GM18519 (cell line): ENCODE measurements around the gene SLC22A12.

Source experiments
- ATAC-seq: cut with Tn5 transposase; IDR thresholded peaks from one replicate; pipeline ENCODE4 v1.9.1; 2021; ENCODE audit warnings: mild to moderate bottlenecking, moderate library complexity; ENCODE audit not compliant: unreplicated experiment, low FRiP score

SLC22A12 gene

DNA sequence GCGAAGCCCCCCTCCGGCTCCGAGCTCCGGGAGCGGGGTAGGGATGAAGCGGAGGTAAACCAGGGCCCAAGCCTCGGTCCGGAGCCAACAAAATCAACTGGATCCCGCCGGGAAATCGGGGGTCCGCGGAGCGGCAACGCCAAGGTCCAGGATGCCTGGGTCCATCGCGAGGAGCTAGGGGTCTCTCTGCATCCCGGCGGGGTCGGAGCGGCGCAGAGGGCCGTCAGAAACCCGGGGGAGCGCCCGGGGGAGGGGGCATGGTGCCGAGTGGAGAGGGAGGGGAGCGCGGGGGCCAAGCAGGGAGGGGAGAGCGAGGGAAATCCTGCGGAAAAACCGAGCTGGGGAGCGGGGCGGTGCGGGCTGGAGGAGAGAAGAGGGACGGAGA, 51.8 kb downstream of the SLC22A12 start:
- ATAC-seq = no peak

DNA sequence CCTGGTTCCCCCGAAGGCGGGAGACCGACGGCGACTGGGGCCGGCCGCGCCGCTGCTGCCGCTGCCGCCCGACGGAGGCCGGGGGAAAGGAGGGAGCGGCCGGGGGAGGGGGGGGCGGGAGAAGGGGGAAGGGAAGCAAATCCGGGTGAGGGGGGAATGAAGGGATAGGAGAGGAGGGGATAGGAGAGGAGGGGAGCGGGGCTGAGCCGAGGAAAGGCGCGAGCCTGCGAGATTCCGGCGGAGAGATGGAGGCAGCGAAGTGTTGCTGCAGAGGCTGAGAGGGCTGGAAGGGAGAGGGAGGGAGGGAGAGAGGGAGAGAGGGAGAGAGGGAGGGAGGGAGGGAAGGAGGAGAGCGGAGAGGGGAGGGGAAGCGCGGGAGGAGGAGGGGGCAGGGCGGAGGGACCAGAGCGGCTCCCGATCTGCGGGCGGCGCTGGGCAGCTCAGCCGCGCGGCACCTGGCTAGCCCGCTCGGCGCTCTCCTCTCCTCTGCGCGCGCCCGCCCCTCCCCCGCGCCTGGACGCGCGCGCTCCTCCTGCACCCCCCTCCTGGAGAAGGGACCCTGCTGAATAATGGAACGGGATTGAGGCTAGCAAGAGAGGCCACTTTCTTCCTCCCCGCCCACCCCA, 52.3 kb downstream of the SLC22A12 start:
- no peak for ATAC-seq

DNA sequence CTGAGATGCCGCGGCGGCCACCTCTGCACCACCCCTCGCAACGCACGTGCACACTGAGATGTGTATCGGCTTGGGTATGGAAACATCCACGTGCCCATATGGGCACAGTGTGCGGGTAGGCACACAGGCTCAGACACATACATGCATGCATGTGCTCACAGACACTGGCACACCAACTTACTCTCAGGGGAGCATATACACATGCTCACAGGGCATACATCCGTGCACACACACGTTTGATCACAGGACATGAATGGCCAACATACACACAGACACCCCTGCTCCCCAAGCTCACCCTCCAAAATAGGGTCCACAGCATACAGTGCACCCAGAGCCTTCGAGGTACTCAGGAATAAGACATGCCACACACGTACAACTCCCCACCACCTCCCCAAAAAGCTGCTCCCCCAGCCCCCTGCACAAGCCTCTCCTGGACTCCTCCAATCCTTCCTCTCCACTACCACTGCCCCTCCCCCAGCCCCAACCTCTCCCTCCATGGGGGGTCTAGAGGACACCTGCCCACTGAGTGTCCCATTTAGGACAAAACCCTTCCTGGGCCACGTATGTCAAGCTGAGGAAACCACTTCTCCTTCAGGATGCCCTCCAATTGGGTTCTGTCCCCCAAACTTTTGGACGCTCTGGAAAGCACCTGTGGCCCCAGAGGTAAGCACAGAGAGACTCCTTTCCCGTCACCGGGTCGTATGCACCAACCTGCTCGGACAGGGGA, 53.1 kb downstream of the SLC22A12 start:
- ATAC-seq = no peak

DNA sequence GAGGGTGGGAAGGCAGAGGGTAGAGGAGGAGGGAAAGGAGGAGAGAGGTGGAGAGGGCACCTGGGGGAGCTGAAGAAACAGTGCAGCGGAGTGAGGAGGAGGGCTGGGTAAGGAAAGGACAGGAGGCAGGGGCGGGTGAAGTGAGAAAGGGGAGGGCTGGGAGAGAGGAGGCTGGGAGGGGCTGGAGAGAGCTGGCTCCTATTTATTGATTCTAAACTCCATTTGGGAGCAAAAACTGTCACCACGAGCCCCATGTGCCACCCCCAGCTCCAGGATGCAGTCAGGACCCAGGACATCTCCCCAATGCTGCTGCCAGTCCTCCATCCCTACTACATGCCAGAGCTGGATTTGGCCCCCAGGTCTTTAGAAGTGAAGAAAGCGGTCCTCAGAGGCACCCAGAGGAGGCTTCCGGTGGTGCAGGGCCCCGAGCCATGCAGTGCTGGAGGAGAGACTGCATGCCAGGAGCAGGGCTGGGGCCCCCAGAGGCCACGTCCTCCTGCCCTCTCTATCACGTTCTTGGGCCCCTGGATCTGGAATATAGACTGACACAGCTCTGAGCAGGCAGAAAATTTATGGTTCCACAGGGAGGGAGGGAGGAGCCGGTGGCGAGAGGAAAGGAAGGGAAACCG, 53.7 kb downstream of the SLC22A12 start:
- ATAC-seq = no peak

DNA sequence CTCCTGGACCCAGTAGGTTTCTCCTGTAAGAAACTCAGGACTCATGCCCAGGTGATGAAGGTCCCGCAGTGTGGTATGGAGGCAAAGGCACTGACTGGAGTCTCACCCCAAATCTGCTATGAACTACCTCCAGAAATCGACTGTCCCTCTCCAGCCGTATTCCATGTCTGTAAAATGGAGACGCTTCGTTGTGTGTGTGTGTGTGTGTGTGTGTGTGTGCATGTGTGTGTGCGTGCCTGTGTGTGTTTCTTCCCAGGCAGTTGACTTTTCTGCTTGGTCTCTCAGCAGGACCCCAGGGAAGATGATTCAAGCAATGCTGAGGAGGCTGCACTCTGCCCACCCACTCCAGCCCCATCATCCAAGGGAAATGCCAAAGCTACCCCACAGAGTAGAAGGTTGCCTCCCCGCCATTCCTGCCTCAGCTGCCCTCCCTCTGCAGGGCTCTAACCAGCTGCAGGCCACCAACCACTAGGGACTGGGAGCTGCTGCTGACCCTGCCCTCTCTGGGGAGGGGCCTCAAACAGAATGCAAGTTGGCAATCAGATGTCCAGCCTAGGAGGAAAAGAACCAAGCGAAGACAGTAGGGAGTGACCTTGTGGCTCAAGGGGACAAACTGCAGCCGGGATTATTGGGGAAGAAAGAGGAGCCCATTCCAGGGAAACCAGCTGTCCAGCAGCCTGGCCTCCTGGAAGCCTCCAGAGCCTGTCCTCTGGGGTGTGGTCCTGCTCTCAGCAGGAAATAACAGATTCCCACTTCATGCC, 56.2 kb downstream of the SLC22A12 start:
- no peak for ATAC-seq

DNA sequence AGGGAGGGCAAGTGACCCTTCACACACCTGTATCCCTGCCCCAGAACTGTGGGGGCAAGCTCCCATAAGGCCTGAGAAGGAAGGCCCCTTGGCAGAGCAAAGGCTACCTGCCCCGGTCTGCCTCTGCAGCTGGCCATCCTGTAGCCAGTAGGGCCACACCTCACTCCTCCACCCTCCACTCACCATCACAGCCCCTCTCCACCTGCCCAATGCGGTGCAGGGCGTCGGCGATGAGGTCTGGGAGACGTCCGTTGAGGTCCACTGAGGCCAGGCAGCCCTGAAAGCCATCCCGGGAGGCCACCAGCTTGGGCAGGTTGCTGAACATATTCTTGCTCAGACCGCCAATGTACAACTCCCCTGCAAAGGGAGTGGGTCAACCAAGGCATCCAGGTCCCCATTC, 57.5 kb downstream of the SLC22A12 start:
- no peak for ATAC-seq

DNA sequence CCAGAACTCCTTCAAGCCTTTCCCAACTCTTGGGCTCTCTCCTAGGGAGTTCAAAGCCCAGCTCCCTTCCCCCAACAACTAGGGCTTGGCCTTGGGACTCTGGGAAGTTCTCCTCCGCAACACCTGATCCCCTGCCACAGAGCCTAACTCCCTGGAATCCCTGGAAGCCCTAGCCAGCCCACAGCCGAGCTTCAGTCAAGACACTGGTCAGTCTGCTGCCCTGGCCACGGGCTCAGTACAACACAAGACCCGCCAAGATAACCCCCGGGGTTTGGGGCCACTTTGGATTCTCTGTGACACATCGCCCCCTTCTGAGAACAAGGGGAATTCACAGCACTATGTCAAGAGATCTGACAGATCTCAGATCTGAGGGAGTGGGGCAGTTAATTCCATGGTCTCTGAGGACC, 58.3 kb downstream of the SLC22A12 start:
- ATAC-seq = no peak

DNA sequence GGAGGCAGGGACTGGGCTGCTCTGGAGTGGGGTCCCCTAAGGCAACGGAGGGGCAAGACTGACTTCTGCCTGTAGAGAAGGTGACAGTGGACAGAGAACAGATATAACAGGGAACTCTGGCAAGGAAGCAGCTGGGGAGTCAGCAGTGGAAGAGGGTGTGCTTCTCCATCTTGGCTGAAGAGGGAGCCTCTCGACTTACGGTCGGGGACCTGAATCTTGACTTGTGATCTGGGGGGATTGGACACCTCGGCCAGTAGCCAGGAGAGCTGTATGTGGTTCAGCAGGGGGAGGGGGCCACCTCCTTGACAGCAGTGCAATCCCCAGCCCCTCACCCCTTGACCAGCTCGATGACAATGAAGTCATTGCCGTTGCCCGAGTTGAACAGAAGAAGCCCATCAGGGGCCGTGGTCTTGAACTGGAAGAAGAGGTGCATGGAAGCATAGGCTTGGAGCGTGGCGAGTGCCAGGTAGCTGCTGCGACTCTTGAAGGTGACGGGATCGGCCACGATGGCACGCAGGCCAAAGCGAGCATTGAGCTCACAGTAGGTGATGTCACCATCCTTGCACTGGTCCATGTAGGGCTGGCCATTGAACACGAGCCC, 60.0 kb downstream of the SLC22A12 start:
- no peak for ATAC-seq
